GM18520 (cell line): Measurements from ENCODE around the gene CDK5RAP2.
"Not testable (repeated sequence)": the region's sequence is repeated elsewhere in the genome, so short reads cannot be mapped to it uniquely, and the experiment has no call there.

Experiments used
- ATAC-seq: cut with Tn5 transposase; IDR thresholded peaks from one replicate; pipeline ENCODE4 v1.9.1; 2021; ENCODE audit not compliant: unreplicated experiment

CDK5RAP2 gene

DNA sequence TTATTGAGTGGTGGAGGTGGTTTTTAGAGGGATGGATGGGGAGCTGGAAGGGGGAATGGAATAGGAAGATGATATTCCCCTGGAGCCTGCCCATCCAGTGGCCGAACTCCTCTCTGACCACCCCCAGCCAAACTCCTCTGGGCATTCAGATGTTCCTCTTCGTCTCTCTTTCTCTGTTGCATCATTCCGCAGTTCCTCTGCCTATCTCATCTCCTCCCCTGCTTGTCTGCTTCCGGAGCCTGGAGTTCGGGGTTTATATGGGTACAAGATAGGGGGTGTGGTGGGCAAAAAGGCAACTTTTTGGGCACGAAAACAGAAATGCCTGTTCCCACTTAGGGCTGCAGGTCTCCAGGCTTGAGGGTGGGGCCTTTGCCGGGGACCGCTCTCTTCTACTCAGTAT, 12.2 kb upstream of the CDK5RAP2 start:
- ATAC-seq: no peak

DNA sequence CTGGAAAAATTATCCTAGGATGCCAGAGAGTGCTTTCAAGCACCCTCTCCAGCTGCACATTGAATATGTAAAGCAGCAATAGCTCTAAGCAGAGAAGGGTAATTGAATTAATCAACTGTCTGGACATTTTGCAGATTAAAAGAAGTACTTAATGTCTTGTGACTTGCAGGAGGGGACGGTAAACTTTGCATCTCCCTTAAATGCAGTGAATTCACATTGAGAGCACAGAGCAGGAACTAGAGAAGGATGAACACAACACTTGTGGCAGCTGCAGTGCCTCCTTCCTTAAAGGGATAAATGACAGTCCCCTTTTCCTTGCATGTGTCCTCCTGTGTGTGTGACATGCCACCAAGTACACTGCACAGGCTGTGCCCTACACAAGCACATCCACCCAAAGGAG, 7.4 kb upstream of the CDK5RAP2 start:
- no peak for ATAC-seq

DNA sequence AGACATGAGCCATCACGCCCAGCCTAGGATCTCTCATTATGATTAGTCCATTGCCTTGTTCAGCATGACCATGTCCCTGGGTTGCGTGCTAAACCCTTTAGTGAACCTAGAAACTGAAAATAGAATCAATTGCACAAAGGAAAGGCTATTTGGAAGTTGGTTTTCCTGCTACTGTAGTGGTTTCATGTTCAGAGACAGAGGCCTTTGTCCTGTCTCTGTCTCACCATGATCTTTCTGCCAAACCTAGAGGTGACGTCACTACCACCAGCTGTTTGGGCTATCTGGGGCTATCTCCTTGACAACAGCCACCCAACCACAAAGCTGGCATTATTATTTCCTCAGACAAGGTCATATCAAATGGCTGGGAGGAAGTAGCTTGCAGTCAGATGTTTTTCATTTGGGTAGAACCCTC, 4.0 kb upstream of the CDK5RAP2 start:
- peak; percentile 64 for ATAC-seq

DNA sequence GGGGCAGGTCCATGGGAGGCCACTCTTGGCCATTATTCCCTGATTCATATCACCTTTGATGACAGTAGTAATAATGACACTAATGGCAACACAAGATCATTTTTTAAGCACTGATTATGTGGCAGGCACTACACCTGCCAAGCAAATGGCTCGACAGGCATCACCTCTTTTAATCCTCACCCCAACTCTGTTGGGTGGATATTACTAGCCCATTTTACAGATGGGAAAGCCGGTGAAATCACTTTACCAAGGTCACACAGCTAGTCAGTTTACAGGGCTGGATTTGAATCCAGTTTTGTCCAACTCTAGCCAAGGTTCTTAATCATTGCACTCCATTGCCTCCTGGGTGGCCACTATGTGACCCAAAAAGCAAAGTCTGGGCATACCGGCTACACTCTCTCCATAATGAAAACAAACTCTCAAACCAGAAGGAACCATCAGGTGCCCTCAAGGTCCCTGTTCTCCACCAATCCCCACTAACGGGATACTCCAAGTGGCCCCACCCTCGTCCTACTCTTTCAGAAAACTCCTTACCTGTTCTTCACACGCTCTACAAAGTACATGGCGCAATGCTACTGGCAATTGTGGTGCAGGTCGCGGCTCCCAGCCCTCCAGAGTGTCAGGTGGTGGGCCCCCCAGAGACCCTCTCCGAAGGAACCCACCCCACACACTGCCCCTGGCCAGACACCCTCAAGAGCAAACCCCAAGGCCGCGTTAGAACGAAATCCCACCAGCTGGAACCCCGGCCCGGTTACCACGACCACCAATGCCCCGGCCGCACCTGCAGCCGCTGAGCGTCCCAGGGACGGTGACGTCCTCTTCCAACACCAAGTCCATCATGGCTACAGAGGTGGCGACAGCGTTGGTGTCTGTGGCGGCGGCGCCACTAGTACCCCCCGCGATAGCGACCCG, 572 bp downstream of the CDK5RAP2 start:
- peak; percentile 8 for ATAC-seq

DNA sequence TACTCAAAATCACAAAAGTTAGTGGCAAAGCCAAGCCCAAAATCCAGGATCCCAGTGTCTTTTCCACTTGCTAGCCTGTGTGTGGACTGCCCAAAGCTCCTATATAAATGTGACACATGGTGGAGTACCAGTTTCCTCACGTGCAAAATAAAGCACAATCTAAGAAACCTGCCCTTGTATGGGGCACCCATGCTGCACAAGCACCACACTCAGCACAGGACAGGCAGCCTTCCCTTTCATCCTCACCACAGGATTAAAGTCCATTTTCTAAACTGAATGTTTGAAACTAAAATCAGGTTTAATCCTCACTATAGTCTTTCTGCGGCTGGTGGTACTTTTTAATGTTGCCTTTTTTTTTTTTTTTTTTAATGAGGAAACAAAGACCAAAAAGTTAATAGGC, 5.5 kb downstream of the CDK5RAP2 start:
- no peak for ATAC-seq

DNA sequence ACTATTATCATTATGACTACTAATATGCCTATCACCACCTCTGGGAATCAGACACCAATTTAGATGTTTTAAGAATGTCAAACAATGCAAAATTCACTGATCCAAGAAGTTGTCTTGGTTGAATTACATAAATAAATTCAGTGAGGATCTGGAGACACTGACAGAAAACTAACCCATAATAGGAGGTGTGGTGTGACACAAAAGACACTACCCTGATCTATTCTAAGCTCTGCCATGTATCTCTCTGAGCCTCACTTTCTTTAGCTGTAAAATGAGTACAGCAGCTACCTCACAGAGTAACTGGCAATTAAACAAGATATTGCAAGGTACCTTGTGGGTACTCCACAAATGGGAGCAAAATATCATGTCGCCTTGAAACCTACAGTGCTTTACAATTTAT, 7.5 kb downstream of the CDK5RAP2 start:
- ATAC-seq: no peak

DNA sequence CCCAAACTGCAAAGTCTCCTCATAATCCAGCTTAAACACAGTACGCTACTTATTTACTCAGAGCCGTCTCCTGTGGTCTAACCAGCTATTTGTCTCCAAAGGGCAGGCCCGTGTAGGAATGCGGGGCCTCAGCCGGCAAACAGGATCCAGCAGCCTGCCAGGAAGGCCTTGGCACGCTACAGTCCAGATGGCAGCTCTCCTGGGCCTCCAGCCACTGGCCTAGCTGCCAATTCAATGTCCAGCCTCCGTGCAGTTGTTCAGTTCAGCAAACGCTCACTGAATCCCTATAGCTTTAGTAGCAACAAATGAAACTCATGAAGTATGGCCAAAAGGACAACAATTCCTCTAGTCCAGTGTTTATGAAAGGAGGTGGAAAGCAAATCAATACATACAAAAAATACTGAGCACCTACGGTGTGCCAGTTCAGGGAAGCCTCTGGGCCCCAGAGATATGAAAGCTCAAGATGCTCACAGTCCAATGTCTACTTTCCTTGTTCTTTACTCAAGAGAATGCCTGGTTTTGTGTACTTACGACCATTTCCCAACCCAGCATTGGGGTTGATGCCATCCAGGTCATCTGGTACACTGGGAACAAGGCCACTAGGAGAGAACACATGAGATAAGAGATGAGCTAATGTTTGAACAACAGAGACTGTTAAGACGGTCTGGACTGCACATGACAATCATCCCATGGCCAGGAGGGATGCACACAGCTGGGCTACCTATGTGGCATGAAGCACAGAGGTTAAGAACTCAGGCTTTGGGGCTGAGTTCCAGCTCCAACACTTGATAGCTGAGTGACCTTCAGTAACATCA, 8.3 kb downstream of the CDK5RAP2 start:
- ATAC-seq: no peak

DNA sequence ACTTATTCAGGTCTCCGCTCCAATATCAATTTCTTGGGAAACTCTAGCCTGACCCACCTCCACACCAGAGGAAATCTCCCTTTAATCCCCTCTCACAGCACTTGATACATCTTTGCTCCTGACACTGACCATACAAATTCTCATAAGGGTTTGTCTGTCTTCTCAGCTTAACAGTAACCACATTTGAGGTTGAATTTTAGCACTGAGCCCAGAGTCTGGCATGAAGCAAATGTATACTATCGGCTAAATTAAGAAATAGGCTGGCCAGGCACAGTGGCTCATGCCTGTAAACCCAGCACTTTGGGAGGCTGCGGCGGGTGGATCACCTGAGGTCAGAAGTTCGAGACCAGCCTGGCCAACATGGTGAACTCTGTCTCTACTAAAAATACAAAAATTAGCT, 9.7 kb downstream of the CDK5RAP2 start:
- ATAC-seq: no peak

DNA sequence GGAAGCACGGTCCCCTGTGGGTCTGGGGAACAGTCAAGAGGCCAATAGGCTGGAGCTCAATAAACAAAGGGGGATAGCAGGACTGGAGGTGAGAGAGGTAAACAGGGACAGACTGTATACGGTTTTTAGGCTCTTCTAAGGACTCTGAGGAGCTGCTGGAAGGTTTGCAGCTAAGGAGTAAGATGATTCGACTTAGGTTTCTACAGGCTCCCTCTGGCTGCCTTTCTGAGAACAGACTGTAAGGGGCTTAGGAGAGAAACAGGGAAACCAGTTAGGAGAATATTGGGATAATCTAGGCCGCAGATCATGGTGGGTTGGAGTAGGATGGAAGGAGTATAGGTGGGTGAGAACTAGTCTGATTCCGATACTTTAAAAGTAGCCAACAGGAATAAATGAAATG, 10.4 kb downstream of the CDK5RAP2 start:
- no peak for ATAC-seq

DNA sequence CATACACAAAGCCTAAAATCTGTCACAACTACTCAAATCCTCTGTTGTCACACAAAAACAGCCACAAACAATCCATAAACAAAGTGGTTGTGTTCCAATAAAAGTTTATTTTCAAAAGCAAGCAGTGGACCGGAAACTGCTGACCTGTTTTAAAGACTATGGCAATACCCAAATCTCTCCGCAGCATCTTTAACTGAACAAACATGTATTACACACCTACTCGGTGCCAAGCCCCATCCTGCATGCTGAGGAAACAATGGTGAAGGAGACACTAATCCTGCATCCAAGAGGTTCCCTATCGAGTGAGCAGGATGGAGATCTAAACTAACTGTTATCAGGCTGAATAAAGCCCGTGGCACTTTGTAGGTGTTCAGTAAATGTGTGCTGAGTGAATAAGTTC, 11.2 kb downstream of the CDK5RAP2 start:
- ATAC-seq: no peak

DNA sequence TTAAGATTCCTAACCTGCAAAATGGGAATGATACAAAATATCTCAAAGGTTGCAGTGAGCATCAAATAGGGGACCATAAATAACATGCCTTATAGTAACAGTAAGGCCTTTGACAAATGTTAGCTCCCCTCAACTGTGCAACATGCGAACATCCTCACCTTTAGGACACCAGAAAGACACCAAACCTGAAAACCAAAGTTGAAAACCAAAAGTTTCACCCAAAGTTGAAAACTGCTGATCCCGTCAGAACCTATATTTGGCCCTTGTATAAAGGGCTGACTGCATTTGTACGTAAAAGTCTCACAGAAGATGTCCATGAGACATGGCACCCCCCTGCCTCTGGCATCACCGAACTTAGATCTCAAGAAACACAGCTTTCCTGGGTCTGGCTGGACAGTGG, 12.1 kb downstream of the CDK5RAP2 start:
- no peak for ATAC-seq

DNA sequence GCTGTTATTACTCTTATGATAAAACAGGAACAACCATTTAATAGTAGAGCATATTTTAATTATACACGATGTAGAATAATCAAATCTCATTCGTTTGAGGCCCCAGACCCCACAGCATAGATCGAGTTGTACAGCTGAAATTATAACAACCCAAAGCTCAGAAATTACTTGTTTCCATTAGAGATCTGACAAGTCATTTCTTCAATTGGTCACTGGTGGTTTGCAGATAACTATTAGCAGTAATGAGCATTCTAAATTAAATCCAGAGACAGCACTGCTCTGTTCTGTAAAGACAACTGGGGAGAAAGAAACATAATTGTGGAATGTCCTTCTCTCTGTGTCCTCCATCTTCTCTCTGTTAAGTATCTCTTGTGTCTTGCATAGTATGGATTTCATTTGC, 12.9 kb downstream of the CDK5RAP2 start:
- ATAC-seq: no peak

DNA sequence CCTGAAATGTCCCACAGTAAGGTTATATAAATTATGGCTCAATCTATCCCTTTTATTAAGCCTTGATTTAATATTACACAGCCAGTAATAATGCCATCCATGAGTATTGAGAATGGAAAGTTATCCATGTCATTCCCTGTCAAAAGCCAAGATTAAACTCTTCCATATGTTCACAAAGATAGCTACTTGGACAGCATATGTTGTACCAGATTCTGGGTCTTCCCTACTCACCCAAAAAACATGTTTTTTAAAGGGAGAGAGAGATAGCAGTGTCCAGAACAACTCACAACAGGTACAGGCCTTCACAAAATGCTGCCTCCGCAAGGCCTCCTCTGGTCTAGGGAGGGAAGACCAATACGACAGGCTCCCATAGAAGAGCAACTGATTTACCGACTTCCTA, 15.4 kb downstream of the CDK5RAP2 start:
- no peak for ATAC-seq

DNA sequence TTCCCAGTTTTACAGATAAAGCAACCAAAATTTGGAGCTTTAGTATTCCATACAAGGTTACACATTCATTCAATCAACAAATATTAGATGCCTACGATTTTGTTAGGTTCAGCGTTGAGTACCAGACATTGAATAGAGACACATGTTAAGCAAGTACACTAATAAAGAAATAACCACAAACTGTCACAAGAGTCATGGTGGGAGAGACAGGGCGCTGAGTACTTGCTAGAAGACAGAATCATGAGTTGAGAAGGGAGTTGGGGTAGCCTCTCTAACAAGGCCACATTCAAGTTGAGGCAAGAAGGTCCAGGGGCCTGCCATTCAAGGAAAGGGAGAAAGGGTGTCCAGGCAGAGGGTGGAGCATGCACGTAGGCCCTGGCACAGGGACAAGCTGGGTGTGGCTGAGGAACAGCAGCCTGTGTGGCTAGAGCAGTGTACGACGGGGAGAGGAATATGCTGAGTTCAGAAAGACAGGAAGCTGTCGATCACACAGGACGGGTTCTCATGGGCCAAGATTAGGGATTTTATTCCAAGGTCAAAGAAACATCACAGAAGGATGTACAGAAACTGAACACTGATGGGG, 17.0 kb downstream of the CDK5RAP2 start:
- no peak for ATAC-seq

DNA sequence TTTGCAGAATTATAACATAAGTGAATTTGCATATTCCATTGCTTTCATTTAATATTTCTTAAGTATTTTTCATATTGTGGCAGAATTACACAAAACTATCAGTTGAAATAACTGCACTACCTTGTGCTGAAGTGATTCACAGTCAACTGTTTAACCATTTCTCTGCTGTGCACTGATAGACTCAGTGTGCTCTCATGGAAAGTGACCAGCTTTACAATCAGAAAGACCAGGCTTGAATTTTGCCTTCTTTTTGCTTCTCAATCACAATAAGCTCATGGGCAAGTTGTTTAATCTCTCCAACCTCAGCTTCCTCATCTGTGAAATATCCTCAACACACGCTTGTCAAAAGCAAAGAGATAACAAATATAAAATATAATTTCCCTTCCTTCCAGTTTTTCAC, 18.3 kb downstream of the CDK5RAP2 start:
- no peak for ATAC-seq

DNA sequence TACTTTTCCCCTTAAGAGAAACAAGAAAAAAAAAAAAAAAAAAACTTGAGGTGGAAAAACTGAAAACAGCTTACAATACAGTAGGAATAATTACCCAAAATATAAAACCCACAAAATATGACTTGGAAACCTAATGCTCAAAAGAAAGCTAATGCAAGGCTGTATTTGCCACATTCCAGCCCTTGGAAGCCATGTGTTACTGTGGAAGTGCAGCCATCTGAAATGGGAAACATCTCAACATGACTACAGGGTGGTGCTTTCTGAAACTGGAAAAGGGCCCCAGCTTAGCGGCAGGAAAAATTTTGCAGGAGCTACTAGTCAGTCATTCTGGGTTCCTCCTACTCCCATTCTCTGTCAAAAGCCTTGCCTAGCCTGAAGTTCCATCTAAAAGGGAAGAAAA, 20.4 kb downstream of the CDK5RAP2 start:
- ATAC-seq: no peak

DNA sequence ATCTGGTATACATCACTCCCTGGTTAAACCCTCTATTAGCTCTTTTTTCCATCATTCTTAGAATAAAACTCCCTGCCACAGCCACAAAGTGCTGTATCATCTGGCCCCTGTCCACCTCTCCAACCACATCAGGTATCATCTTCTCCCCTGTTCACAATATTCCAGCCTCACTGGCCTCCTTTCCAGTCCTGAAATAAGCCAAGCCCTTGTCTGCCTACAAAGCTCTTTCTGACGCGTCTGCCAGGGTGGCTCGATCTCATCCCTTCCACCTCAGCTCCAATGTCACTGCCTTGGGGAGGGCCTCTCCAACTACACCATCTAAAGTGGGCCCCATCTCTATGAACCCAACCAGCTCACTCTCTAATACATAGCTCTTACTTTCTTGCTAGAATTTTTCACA, 21.5 kb downstream of the CDK5RAP2 start:
- ATAC-seq: no peak

DNA sequence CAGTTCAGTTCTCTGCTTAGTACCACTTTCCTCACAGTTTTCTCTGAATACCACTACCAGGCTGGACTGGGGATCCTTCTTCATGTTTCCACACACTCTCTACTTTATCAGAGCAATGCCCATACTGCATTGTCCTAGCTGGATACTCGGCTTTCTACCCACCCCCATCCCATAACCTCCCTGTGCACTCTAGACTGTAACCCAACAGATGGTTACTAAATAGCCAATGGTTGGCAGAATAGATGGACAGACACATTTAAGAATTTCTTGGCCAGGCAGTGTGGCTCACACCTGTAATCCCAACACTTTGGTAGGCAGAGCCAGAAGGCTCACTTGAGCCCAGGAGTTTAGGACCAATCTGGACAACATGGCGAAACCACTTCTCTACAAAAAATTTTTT, 22.8 kb downstream of the CDK5RAP2 start:
- no peak for ATAC-seq

DNA sequence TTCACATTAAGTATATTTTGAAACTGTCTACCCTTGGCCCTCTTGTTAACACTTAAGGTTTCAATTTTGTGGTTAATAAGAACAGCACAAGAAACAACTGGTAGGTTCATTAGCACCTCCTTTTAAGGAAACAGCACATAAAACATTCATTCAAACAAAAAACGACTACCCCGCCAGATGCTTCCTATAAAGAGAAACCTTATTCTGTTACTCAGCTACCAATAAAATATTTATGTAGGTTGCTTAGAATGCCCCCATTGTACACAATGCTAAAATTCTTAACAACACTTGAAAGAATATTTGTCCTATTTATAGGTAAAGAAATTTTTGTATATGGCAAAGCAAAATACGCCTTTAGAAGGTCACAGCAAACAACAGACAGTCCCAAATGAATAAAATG, 23.2 kb downstream of the CDK5RAP2 start:
- ATAC-seq: no peak

DNA sequence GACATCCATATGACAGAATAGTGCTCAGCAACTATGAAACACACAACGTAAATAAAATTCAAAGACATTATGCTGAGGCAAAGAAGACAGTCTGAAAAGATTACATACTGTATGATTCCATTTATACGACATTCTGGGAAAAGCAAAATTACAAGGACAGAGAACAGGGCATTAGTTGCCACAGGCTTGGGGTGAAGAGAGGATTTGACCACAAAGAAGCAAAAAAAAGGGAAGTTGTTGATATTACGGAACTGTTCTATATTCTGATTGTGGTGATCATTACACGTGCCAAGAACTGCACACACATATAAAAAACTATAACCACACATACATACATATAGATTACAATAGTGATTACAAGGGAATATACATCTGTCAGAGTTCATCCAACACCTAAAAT, 24.1 kb downstream of the CDK5RAP2 start:
- ATAC-seq: no peak

DNA sequence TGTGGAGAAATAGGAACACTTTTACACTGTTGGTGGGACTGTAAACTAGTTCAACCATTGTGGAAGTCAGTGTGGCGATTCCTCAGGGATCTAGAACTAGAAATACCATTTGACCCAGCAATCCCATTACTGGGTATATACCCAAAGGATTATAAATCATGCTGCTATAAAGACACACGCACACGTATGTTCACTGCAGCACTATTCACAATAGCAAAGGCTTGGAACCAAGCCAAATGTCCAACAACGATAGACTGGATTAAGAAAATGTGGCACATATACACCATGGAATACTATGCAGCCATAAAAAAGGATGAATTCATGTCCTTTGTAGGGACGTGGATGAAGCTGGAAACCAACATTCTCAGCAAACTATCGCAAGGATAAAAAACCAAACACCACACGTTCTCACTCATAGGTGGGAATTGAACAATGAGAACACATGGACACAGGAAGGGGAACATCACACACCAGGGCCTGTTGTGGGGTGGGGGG, 27.7 kb downstream of the CDK5RAP2 start:
- not testable (repeated sequence) for ATAC-seq
